PC-3 (cell line): Measurements from ENCODE around the gene FGF6. TPM values are rescaled to one million over a fixed set of nuclear protein-coding genes. Genes with fewer than 3 reads are reported as not detected.

Experiments
- ATAC-seq: fragments of 200-7000 bp; cut with Tn5 transposase; 2 replicates; pipeline ENCODE4 v1.9.1; 2020; ENCODE audit warnings: mild to moderate bottlenecking, moderate library complexity
- BruUV-seq: library from RNA; stranded (reverse); fragments of 400-500 nt; replicated peaks from 2 replicates; lab custom pipeline; 2021; lab: Mats Ljungman, UMichigan
- CTCF ChIA-PET: fragments of 300-600 bp; sonication (Branson Sonifier 250); formaldehyde crosslinking; loops from one replicate; lab custom pipeline; 2022; ENCODE audit warnings: antibody characterized with exemption; lab: Charles Lee
- POLR2A ChIA-PET: fragments of 300-600 bp; sonication (Branson Sonifier 250); formaldehyde crosslinking; loops from one replicate; lab custom pipeline; 2022; ENCODE audit warnings: antibody characterized with exemption; ENCODE audit not compliant: unreplicated experiment; lab: Charles Lee
- DNase-seq: peaks from one replicate; pipeline ENCODE4 v3.0.0-alpha.2; 2015
- H2AFZ ChIP-seq: fragments of 300-600 bp; sonication (generic); 2 replicates; pipeline ENCODE4 v1.6.0; 2016; ENCODE audit warnings: antibody characterized with exemption, low read length
- H3F3A ChIP-seq: fragments of 300-600 bp; sonication (generic); one replicate; pipeline ENCODE4 v1.6.0; 2017; ENCODE audit warnings: antibody characterized with exemption, low read length, control low read depth, mild to moderate bottlenecking; ENCODE audit not compliant: unreplicated experiment
- H3K27ac ChIP-seq: fragments of 300-600 bp; sonication (generic); 2 replicates; pipeline ENCODE4 v1.5.1; 2016; ENCODE audit warnings: mild to moderate bottlenecking, low read length
- H3K27me3 ChIP-seq: fragments of 300-600 bp; sonication (generic); 2 replicates; pipeline ENCODE4 v1.6.1; 2016; ENCODE audit warnings: low read length, mixed read lengths
- H3K36me3 ChIP-seq: fragments of 300-600 bp; sonication (generic); 2 replicates; pipeline ENCODE4 v1.6.1; 2016; ENCODE audit warnings: low read depth, mixed run types, low read length, mixed read lengths
- H3K4me1 ChIP-seq: fragments of 300-600 bp; sonication (generic); 2 replicates; pipeline ENCODE4 v1.5.1; 2016; ENCODE audit warnings: low read length; ENCODE audit not compliant: insufficient read depth
- H3K4me2 ChIP-seq: fragments of 300-600 bp; sonication (generic); 2 replicates; pipeline ENCODE4 v1.6.0; 2016; ENCODE audit warnings: low read length
- H3K4me3 ChIP-seq: fragments of 300-600 bp; sonication (generic); 2 replicates; pipeline ENCODE4 v1.5.1; 2016; ENCODE audit warnings: mild to moderate bottlenecking, low read length, mixed read lengths
- H3K79me2 ChIP-seq: fragments of 300-600 bp; sonication (generic); 2 replicates; pipeline ENCODE4 v1.6.1; 2017; ENCODE audit warnings: low read length, mixed read lengths
- H3K9ac ChIP-seq: fragments of 300-600 bp; sonication (generic); 2 replicates; pipeline ENCODE4 v1.6.0; 2016; ENCODE audit warnings: mild to moderate bottlenecking, low read length
- H3K9me2 ChIP-seq: fragments of 300-600 bp; sonication (generic); replicated peaks from 2 replicates; pipeline ENCODE4 v1.6.1; 2016; ENCODE audit warnings: mixed run types, low read length, mixed read lengths
- H3K9me3 ChIP-seq: fragments of 300-600 bp; sonication (generic); 2 replicates; pipeline ENCODE4 v1.6.1; 2016; ENCODE audit warnings: low read length, mixed read lengths
- H4K20me1 ChIP-seq: fragments of 300-600 bp; sonication (generic); 2 replicates; pipeline ENCODE4 v1.6.1; 2016; ENCODE audit warnings: low read length, mixed read lengths
- CTCF ChIP-seq: fragments of 300-600 bp; sonication (generic); conservative IDR thresholded peaks from 2 replicates; pipeline ENCODE4 v1.5.1; 2017; ENCODE audit warnings: antibody characterized with exemption, low read depth, mild to moderate bottlenecking, low read length
- EZH2 ChIP-seq: fragments of 300-600 bp; sonication (generic); IDR thresholded peaks from one replicate; pipeline ENCODE4 v1.6.1; 2017; ENCODE audit warnings: antibody characterized with exemption, mild to moderate bottlenecking, low read length; ENCODE audit not compliant: unreplicated experiment
- EZH2phosphoT487 ChIP-seq: fragments of 300-600 bp; sonication (generic); IDR thresholded peaks from 2 replicates; pipeline ENCODE4 v1.6.1; 2018; ENCODE audit warnings: mild to moderate bottlenecking, antibody characterized with exemption, low read length, borderline replicate concordance
- intact Hi-C: fragments of 100-400 bp; cut with micrococcal nuclease; formaldehyde crosslinking; loops from 2 replicates; pipeline ENCODE4 v1.9.0; 2023
- total RNA-seq: library from RNA; depleted of rRNA; stranded (reverse); fragments of >200 nt; gene quantifications from 2 replicates; pipeline ENCODE4 v1.2.3, GENCODE V29; 2014

Gene FGF6
- total RNA-seq, 1 experiment from 2014 or later = not detected

GRCh38 chr12:4424422-4424821, 21.2 kb downstream of the FGF6 start:
- ChIA-PET CTCF (no interaction called here), POLR2A (no interaction called here)
- Histone ChIP-seq H3K4me3 (no peak overlapping the region), H4K20me1 (no peaks in the 10 kb centered on the region), H3K27ac (no peak overlapping the region), H3K27me3 (peaks cover 15% of the 10 kb centered on the region), H3K9me3 (no peaks in the 10 kb centered on the region), H3F3A (no peaks in the 10 kb centered on the region), H3K4me1 (no peaks in the 10 kb centered on the region), H3K4me2 (no peak overlapping the region), H3K36me3 (no peaks in the 10 kb centered on the region), H3K9ac (no peak overlapping the region), H2AFZ (no peak overlapping the region), H3K79me2 (no peaks in the 10 kb centered on the region), H3K9me2 (no peaks in the 10 kb centered on the region)
- ATAC-seq (no peak), DNase-seq (no peak)
- intact Hi-C loops = loop anchor here (5.0 kb wide), 1 partner anchor 117 kb away; no protein-coding TSS in a partner anchor
- BruUV-seq = no TSS peak
- TF ChIP-seq CTCF = no peak

- no peak overlapping the region for H3K4me3 ChIP-seq
- no peaks in the 10 kb centered on the region for H4K20me1 ChIP-seq
- H3F3A ChIP-seq = no peaks in the 10 kb centered on the region
- H3K9me3 ChIP-seq = no peaks in the 10 kb centered on the region
- H3K36me3 ChIP-seq = no peaks in the 10 kb centered on the region
- intact Hi-C loops = loop anchor here (5.0 kb wide), 1 partner anchor 116 kb away; no protein-coding TSS in a partner anchor
- DNase-seq = no peak
- H3K27me3 ChIP-seq = peaks cover 12% of the 10 kb centered on the region
- no peak overlapping the region for H3K9ac ChIP-seq
- no peaks in the 10 kb centered on the region for H3K79me2 ChIP-seq
- ATAC-seq = no peak
- CTCF ChIA-PET = no interaction called here
- no peak overlapping the region for H3K27ac ChIP-seq
- no TSS peak for BruUV-seq
- POLR2A ChIA-PET = no interaction called here
- no peak overlapping the region for H2AFZ ChIP-seq
- no peaks in the 10 kb centered on the region for H3K4me1 ChIP-seq
- H3K9me2 ChIP-seq = no peaks in the 10 kb centered on the region
- no peak overlapping the region for H3K4me2 ChIP-seq
- no peak for TF ChIP-seq EZH2
- no peak for TF ChIP-seq CTCF
- TF ChIP-seq EZH2phosphoT487 = no peak
Observed at GRCh38 chr12:4423528-4424195, 22.0 kb downstream of the FGF6 start.

- ATAC-seq (no peak), DNase-seq (no peak)
- Histone ChIP-seq H3K27me3 (peaks cover 11% of the 10 kb centered on the region), H3K79me2 (no peaks in the 10 kb centered on the region), H3K4me2 (no peak overlapping the region), H3K36me3 (no peaks in the 10 kb centered on the region), H3K4me3 (no peak overlapping the region), H2AFZ (no peak overlapping the region), H3K4me1 (no peaks in the 10 kb centered on the region), H3K9ac (no peak overlapping the region), H3F3A (no peaks in the 10 kb centered on the region), H3K9me3 (no peaks in the 10 kb centered on the region), H4K20me1 (no peaks in the 10 kb centered on the region), H3K9me2 (no peaks in the 10 kb centered on the region), H3K27ac (no peak overlapping the region)
- intact Hi-C loops = loop anchor here (5.0 kb wide), 1 partner anchor 116 kb away; no protein-coding TSS in a partner anchor
- TF ChIP-seq CTCF (no peak), EZH2 (no peak), EZH2phosphoT487 (no peak)
- no TSS peak for BruUV-seq
- POLR2A ChIA-PET = no interaction called here
- CTCF ChIA-PET = no interaction called here
Observed at GRCh38 chr12:4422985-4423384, 22.6 kb downstream of the FGF6 start.
